GM21526 (cell line): ENCODE measurements around the gene DLGAP1.

Experiments used
- ATAC-seq: cut with Tn5 transposase; IDR thresholded peaks from one replicate; pipeline ENCODE4 v1.9.1; 2021; ENCODE audit warnings: moderate library complexity; ENCODE audit not compliant: unreplicated experiment, low FRiP score

The DLGAP1 gene

DNA sequence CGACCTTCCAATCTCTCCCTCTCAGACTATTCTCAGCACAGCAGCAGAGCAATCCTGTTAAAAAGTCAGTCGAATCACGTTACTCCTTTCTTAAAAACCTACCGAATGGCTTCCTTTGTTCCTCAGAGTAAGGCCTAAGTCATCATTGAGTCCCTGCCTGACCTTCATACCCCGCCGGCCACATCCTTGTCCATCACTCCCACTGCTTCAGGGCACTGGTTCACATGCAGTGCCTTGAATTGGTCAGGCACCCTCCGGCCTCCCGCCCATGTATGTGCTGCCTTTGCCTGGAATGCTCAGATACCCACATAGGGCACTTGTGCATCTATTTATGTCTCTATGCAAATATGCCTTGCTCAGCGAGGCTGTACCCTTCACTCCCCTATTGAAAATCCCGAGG is 206.4 kb downstream of the DLGAP1 start:
- ATAC-seq = no peak

- ATAC-seq = no peak
Measured at GRCh38 chr18:4246374-4246773, 208.7 kb downstream of the DLGAP1 start.

GRCh38 chr18:4245456-4245855 is 209.7 kb downstream of the DLGAP1 start:
- no peak for ATAC-seq

DNA sequence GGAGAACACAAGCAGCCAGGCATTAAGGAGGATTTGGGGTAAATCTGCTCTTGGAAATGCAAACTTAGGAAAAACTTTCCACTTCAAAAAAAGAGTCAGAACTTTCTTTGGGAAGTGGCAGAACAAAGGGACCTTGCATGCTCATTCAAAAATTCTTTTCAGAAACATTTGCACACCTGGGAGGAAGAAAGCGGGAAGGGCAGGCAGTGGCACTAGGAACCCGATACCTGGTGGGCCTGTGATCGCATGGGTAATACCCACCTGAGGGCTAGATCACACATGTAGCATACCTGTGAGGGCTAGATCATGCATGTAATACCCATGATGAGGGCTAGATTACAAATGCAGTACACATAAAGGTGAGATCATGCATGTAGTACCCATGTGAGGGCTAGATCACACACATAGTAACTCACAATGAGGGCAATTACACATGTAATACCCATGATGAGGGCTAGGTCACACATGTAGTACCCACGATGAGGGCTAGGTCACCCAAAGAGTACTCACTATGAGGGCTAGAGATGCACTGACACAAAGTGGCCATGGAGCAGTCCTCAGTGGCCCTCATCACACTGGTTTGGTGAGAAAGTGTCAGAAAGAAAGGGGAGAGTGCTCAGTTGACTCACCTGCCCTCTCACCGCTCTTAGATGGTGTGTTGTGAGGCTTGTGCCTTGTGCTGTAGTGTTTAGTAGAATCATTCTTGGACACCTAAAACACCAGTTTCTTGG is 212.5 kb downstream of the DLGAP1 start:
- ATAC-seq = no peak

GRCh38 chr18:4241090-4241617 is 214.0 kb downstream of the DLGAP1 start:
- no peak for ATAC-seq

DNA sequence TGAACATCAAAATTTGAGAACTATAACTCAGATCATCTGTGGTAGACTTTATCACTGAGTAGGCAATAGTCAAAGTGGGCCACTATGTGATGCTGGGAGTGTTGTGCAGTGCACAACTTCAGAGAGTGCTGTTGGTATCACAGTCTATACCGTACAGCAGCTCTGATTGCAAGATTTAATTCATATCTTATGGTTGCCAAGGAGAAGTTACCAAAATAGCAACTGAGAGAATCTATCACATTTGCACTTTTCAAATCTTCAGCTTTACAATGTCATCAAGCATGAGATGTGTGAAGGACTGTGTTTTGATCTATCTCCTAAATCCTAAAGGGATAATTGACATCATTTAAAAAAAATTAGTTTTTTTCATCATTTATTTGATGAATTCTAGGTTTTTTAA is 216.1 kb downstream of the DLGAP1 start:
- no peak for ATAC-seq

DNA sequence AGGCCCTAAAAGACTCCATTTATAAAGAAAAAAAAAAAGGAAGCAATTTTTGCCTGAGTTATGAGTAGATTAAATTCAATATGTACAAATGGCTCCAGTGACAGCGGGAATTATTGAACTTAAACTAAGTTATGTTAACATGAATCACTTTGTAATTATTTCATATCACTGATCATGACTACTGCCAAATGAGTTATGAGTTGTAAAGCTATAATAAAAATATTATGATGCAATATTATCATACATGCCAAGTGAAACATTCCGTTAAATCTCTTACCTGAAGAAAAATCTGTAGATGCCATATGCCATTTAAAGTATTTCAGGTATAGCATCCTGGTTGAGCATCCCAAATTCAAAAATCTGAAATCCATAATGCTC is 217.5 kb downstream of the DLGAP1 start:
- ATAC-seq = no peak

GRCh38 chr18:4236940-4237663 is 218.0 kb downstream of the DLGAP1 start:
- ATAC-seq = no peak

GRCh38 chr18:4233468-4233867 is 221.6 kb downstream of the DLGAP1 start:
- no peak for ATAC-seq

GRCh38 chr18:4232656-4233055 is 222.5 kb downstream of the DLGAP1 start:
- no peak for ATAC-seq

- ATAC-seq = no peak
Measured at GRCh38 chr18:4231260-4231659, 223.8 kb downstream of the DLGAP1 start.

- ATAC-seq = no peak
Measured at GRCh38 chr18:4230450-4231168, 224.5 kb downstream of the DLGAP1 start.

DNA sequence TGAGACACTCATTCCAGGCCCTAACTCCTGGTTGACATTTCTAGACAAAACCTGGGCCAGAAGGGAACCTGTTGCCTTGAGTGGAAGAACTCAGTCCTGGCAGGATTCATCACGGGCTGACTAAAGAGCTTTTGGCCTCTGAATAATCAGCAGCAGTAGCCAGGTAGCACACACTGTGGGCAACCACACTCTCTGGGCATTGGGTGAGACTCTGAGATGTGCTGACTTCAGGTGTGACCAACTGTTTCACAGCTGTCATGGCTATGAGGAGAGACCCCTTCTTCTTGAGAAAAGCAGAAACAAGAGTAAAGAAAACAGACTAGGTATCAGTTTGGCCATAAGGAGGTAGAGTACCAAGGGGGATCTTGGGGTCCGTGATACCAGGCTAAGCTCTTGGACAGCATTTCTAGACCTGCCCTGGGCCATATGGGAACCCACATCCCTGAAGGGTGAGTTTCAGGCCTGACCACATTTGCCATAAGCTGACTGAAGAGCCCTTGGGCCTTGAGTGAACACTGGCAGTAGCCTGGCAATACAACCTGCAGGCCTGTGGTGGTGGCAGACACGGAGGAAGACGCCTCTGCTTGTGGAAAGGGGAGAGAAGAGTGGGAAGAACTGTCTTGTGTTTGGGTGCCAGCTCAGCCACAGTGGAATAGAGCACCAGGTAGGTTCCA is 230.9 kb downstream of the DLGAP1 start:
- ATAC-seq = no peak

DNA sequence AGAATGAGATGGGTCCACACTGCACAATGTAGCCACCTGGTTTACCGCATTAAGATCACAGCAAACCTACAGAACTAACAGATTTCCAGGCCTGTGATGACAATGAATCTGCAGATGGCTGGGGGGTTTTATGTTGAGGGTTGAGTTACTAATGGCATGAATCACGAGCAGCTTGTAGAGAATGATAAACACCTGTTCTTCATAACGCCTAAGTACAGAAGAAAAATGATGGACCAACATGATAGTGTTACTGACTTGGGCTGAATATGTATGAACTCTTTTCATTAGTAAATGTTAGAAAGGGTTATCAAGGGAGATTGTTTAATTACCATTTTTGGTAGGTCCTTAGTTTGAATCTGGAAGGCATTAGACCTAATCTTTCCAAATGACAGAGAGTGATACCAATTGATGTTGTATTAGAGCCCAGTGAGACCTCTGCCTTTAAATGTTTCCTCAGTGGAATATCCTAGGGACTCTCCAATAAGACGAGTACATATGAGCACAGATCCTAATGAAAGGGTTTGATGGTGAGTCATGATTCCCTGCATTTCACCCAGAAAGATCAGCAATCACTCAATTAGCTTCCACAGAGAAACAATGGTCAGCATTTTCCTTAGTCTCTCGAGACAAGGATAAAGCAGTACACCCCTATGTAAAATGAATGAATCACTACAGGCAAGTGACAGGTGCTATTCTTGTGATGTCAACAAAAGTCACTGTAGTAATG is 243.8 kb downstream of the DLGAP1 start:
- no peak for ATAC-seq

DNA sequence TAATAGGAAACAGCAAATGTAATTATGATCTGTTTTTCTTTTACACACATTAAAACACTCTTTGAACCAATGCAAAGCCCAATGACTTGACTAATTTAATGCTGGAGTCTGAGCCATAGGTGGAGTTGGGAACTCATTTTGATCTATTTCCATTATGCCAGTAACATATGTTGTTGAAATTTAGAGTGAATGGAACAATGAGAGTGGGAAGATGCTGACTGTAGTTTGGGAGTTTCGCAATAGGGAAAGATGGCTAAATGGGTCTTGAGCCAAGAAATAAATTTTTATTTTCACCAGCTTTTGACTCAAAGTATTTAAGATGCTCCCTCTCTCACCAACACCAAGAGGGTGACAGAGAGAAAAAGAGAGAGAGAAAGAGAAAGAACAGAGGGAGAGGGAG is 246.7 kb downstream of the DLGAP1 start:
- ATAC-seq = no peak

DNA sequence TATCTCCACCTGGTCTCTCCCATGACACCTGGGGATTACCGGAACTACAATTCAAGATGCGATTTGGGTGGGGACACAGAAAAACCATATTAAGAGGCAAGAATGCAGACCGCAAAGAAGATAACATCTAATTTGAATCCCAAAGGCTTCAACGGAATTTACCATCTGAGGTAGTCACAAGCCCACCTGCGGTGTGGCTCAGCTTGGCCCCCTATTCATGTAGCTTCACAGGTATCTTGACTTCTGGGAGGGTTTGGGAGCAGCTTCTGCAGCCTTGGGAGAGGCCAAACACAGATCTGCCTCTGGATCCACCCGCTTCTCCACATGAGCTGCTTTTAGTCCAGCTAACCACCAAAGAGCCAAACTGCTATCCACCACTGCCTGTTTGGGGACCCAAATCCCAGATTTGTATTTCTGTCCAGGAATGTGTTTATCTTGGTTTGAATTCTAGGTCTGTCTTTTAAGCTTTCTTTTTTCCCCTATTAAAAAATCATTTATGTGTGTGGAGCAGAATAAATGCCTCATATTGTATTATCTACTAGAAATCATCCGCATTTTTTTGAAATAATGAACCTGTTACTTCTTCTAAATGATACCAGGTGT is 247.6 kb downstream of the DLGAP1 start:
- no peak for ATAC-seq

DNA sequence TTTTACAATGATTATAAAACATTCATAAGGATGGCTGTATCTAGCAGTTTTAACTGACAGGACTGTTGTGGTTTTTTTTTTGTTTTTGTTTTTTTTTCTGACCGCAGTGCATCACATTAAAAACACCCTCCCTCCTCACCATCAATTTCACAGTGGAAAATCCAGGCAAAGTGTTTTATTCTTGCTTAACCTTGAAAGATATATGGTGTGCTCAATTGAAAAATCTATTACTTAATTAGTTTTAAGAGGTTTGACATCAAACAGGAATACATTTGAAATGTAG is 250.7 kb downstream of the DLGAP1 start:
- ATAC-seq = no peak

DNA sequence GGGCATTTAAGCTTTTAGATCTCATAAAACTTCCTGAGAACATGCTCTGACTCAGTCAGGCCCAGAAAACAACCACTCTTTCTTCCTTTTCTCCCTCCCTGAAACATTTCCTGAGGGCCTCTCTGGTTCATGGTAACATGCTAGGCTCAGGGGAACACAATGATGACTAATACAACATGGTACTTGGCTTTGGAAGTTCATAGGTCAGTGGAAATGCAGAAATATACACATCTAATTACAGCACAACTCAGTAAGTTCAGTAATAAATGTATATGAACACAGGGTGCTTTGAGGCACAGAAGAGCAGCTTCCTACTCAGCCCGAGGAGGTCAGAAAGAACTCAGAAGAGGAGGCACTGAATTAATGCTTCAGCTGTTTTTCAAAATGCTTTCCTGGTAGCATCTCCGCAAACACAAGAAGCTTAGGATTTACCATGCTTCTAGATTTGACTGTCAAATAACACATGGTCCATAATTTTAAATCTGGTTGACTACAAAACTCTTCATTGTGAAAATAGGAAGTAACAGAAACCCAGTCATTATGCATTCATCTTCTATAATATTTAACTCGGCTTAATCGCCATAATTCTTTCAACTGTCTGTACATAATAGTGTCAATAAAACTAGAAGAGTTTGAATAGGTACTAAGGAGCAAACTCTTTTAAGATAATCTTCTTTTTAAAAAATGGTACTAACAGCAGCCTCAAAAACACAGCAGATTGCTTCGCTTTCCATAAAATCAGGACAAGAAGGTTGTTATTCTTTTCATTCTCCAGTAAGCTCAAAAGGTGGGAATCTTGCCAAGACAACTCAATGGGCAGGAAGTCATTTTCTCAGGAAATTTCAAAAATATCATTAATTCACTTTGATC is 251.3 kb downstream of the DLGAP1 start:
- ATAC-seq = no peak

GRCh38 chr18:4200399-4200798 is 254.7 kb downstream of the DLGAP1 start:
- ATAC-seq = no peak
